Astrocyte (in vitro differentiated cells and primary cell): ENCODE results near the gene WWP2. TPM values are rescaled to one million over a fixed set of nuclear protein-coding genes. Genes with fewer than 3 reads are reported as not detected.
A peak's percentile ranks its signal among the peaks of the same experiment; 100 is the strongest.

ENCODE experiments used
- DNase-seq: peaks from one replicate; pipeline ENCODE4 v3.0.0-alpha.2; 2010; ENCODE audit warnings: low read depth
- FAIRE-seq: peaks from 2 replicates; lab custom pipeline; 2011; peaks lifted over from hg19 to GRCh38; lab: Jason Lieb, UNC
- H2AFZ ChIP-seq: 2 replicates; pipeline ENCODE4 v1.6.0; 2012; ENCODE audit warnings: low read depth, low read length, inconsistent platforms
- H3K27ac ChIP-seq: 2 replicates; pipeline ENCODE4 v1.5.1; 2011; ENCODE audit warnings: low read depth, low read length, inconsistent platforms
- H3K27me3 ChIP-seq: 2 replicates; pipeline ENCODE4 v1.6.0; 2011; ENCODE audit warnings: low read length, inconsistent platforms; ENCODE audit not compliant: insufficient read depth
- H3K36me3 ChIP-seq: 2 replicates; pipeline ENCODE4 v1.5.1; 2011; ENCODE audit warnings: low read length, inconsistent platforms; ENCODE audit not compliant: insufficient read depth
- H3K4me1 ChIP-seq: 2 replicates; pipeline ENCODE4 v1.5.1; 2011; ENCODE audit warnings: low read length, inconsistent platforms; ENCODE audit not compliant: insufficient read depth
- H3K4me2 ChIP-seq: 2 replicates; pipeline ENCODE4 v1.6.0; 2012; ENCODE audit warnings: low read length, inconsistent platforms
- H3K4me3 ChIP-seq: 2 replicates; pipeline ENCODE4 v1.5.1; 2011; ENCODE audit warnings: low read depth, mild to moderate bottlenecking, low read length, inconsistent platforms; ENCODE audit not compliant: insufficient read depth
- H3K79me2 ChIP-seq: 2 replicates; pipeline ENCODE4 v1.6.0; 2012; ENCODE audit warnings: mild to moderate bottlenecking, low read length, inconsistent platforms; ENCODE audit not compliant: insufficient read depth
- H3K9ac ChIP-seq: 2 replicates; pipeline ENCODE4 v1.6.0; 2012; ENCODE audit warnings: mild to moderate bottlenecking, low read length, inconsistent platforms
- H3K9me3 ChIP-seq: 2 replicates; pipeline ENCODE4 v1.5.1; 2012; ENCODE audit warnings: low read depth, mild to moderate bottlenecking, low read length, inconsistent platforms; ENCODE audit not compliant: insufficient read depth
- H4K20me1 ChIP-seq: 2 replicates; pipeline ENCODE4 v1.6.0; 2012; ENCODE audit warnings: low read length, inconsistent platforms; ENCODE audit not compliant: insufficient read depth
- H3K27ac Mint-ChIP-seq: one replicate; pipeline ENCODE4 v1.8.0; 2021; ENCODE audit warnings: mild to moderate bottlenecking, mixed read lengths; ENCODE audit not compliant: unreplicated experiment
- H3K27me3 Mint-ChIP-seq: one replicate; pipeline ENCODE4 v1.8.0; 2021; ENCODE audit warnings: low read depth, mixed read lengths; ENCODE audit not compliant: unreplicated experiment
- H3K36me3 Mint-ChIP-seq: one replicate; pipeline ENCODE4 v1.8.0; 2021; ENCODE audit warnings: low read depth, mixed read lengths; ENCODE audit not compliant: unreplicated experiment
- H3K4me1 Mint-ChIP-seq: one replicate; pipeline ENCODE4 v1.8.0; 2021; ENCODE audit warnings: low read depth, mixed read lengths; ENCODE audit not compliant: unreplicated experiment
- H3K4me3 Mint-ChIP-seq: one replicate; pipeline ENCODE4 v1.8.0; 2021; ENCODE audit warnings: mild to moderate bottlenecking, moderate library complexity, mixed read lengths; ENCODE audit not compliant: unreplicated experiment
- H3K9me3 Mint-ChIP-seq: one replicate; pipeline ENCODE4 v1.8.0; 2021; ENCODE audit warnings: mild to moderate bottlenecking, mixed read lengths; ENCODE audit not compliant: unreplicated experiment
- CTCF ChIP-seq: IDR thresholded peaks from 2 replicates; pipeline ENCODE4 v1.5.1; 2011; ENCODE audit warnings: low read depth, mild to moderate bottlenecking, inconsistent platforms, low read length, moderate library complexity; ENCODE audit not compliant: insufficient read depth
- EZH2 ChIP-seq: IDR thresholded peaks from 2 replicates; pipeline ENCODE4 v1.6.1; 2012; ENCODE audit warnings: mild to moderate bottlenecking, low read length, inconsistent platforms; ENCODE audit not compliant: insufficient read depth
- total RNA-seq: library from RNA; stranded (reverse); gene quantifications from 2 replicates; pipeline ENCODE4 v1.2.1, GENCODE V29; 2021

The WWP2 gene
- total RNA-seq, 1 donor from 2014 or later = 28.7 TPM

- Histone ChIP-seq H3K4me3 (no peak overlapping the region), H3K9ac (no peak overlapping the region), H3K27ac (no peak overlapping the region), H4K20me1 (no peaks in the 10 kb centered on the region), H3K27me3 (no peaks in the 10 kb centered on the region), H3K79me2 (no peaks in the 10 kb centered on the region), H2AFZ (no peak overlapping the region), H3K4me1 (peaks cover 16% of the 10 kb centered on the region), H3K4me2 (no peak overlapping the region), H3K36me3 (peaks cover under 1% of the 10 kb centered on the region), H3K9me3 (no peaks in the 10 kb centered on the region)
- FAIRE-seq = no peak
- H3K27ac Mint-ChIP-seq = no peak overlapping the region
- no peak for TF ChIP-seq EZH2
- TF ChIP-seq CTCF = no peak
- no peaks in the 10 kb centered on the region for H3K27me3 Mint-ChIP-seq
- H3K36me3 Mint-ChIP-seq = peaks cover 13% of the 10 kb centered on the region
- peaks cover 17% of the 10 kb centered on the region for H3K4me1 Mint-ChIP-seq
- H3K9me3 Mint-ChIP-seq = no peaks in the 10 kb centered on the region
- DNase-seq = no peak
- H3K4me3 Mint-ChIP-seq = no peak overlapping the region
Measured at GRCh38 chr16:69904495-69905170, 142.5 kb downstream of the WWP2 start.

- no peak for DNase-seq
- Histone ChIP-seq H3K27me3 (no peaks in the 10 kb centered on the region), H3K4me2 (no peak overlapping the region), H4K20me1 (no peaks in the 10 kb centered on the region), H3K9ac (no peak overlapping the region), H3K4me1 (peaks cover 16% of the 10 kb centered on the region), H3K9me3 (no peaks in the 10 kb centered on the region), H3K79me2 (no peaks in the 10 kb centered on the region), H2AFZ (no peak overlapping the region), H3K36me3 (peaks cover 3% of the 10 kb centered on the region), H3K27ac (no peak overlapping the region), H3K4me3 (no peak overlapping the region)
- H3K4me3 Mint-ChIP-seq = no peak overlapping the region
- no peak for FAIRE-seq
- H3K4me1 Mint-ChIP-seq = peaks cover 17% of the 10 kb centered on the region
- H3K27ac Mint-ChIP-seq = no peak overlapping the region
- H3K27me3 Mint-ChIP-seq = no peaks in the 10 kb centered on the region
- no peaks in the 10 kb centered on the region for H3K9me3 Mint-ChIP-seq
- H3K36me3 Mint-ChIP-seq = peaks cover 13% of the 10 kb centered on the region
- TF ChIP-seq CTCF = no peak
- TF ChIP-seq EZH2 = no peak
Measured at GRCh38 chr16:69905171-69905555, 143.0 kb downstream of the WWP2 start.

- Histone ChIP-seq H3K4me2 (peak overlapping the region; percentile 42), H2AFZ (no peak overlapping the region), H3K4me3 (no peak overlapping the region), H3K36me3 (peaks cover 3% of the 10 kb centered on the region), H3K4me1 (peaks cover 12% of the 10 kb centered on the region), H3K27ac (peak overlapping the region; percentile 15), H3K9me3 (no peaks in the 10 kb centered on the region), H3K27me3 (no peaks in the 10 kb centered on the region), H3K79me2 (no peaks in the 10 kb centered on the region), H3K9ac (no peak overlapping the region), H4K20me1 (no peaks in the 10 kb centered on the region)
- FAIRE-seq (peak; percentile 59), DNase-seq (peak; percentile 91)
- peaks cover 12% of the 10 kb centered on the region for H3K4me1 Mint-ChIP-seq
- H3K36me3 Mint-ChIP-seq = peaks cover 17% of the 10 kb centered on the region
- H3K4me3 Mint-ChIP-seq = no peak overlapping the region
- no peaks in the 10 kb centered on the region for H3K27me3 Mint-ChIP-seq
- TF ChIP-seq EZH2 (no peak), CTCF (no peak)
- peak overlapping the region; percentile 41 for H3K27ac Mint-ChIP-seq
- H3K9me3 Mint-ChIP-seq = peaks cover 3% of the 10 kb centered on the region
Measured at GRCh38 chr16:69906838-69907401, 144.8 kb downstream of the WWP2 start.
